ENCODE measurements around the gene BNC2.

BNC2 gene

DNA sequence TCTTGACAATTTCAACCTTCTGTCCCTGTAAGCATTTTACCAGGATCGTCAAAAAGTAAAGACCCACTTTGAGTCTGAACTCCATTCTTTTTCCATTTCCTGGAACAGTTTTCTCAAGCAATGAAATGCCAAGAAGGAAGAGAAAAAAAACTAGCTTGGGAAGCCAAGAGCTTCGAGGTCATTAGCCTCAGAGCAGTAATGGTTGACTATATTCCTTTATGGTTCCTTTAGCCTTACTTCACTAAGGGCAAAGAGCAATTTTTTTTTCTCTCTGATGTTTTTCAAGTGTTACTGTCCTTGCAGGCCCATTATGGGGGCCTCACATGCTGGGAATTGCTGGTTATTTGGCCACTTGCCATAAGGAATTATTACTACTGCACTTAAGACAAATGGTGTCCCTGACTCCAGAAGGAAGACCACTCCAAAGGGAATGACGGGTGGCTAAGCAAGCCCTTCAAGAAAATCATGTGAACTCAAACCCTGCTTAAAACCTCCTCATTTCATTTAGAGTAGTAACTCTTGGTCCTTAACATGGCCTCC lies 37.1 kb downstream of the BNC2 start:
- Histone ChIP-seq H3K4me3 (ENCODE audit: low read length, poor library complexity, severe bottlenecking) (no peak overlapping the region), H4K20me1 (ENCODE audit: insufficient read depth, low read length, poor library complexity, severe bottlenecking) (no peaks in the 10 kb centered on the region), H3F3A (ENCODE audit: low read depth) (no peaks in the 10 kb centered on the region), H3K4me2 (ENCODE audit: low read depth, low read length, poor library complexity, severe bottlenecking) (no peak overlapping the region), H3K79me2 (ENCODE audit: insufficient read depth, low read length) (no peaks in the 10 kb centered on the region), H3K4me1 (ENCODE audit: insufficient read depth, low read length, poor library complexity, severe bottlenecking) (no peaks in the 10 kb centered on the region), H3K9me3 (ENCODE audit: insufficient read depth, low read depth, low read length) (no peaks in the 10 kb centered on the region), H3K27me3 (ENCODE audit: insufficient read depth, low read length, poor library complexity, severe bottlenecking) (no peaks in the 10 kb centered on the region), H2AFZ (ENCODE audit: low read length) (no peak overlapping the region), H3K36me3 (ENCODE audit: insufficient read depth, low read length) (no peaks in the 10 kb centered on the region), H3K9ac (ENCODE audit: low read depth, low read length, poor library complexity, severe bottlenecking) (no peak overlapping the region), H3K9me2 (replicated peaks; ENCODE audit: low read depth, low read length) (no peaks in the 10 kb centered on the region)
- no peak for TF ChIP-seq EZH2phosphoT487 (IDR thresholded peaks at IDR 0.05; ENCODE audit: borderline replicate concordance)
- TF ChIP-seq, protein P1, sequence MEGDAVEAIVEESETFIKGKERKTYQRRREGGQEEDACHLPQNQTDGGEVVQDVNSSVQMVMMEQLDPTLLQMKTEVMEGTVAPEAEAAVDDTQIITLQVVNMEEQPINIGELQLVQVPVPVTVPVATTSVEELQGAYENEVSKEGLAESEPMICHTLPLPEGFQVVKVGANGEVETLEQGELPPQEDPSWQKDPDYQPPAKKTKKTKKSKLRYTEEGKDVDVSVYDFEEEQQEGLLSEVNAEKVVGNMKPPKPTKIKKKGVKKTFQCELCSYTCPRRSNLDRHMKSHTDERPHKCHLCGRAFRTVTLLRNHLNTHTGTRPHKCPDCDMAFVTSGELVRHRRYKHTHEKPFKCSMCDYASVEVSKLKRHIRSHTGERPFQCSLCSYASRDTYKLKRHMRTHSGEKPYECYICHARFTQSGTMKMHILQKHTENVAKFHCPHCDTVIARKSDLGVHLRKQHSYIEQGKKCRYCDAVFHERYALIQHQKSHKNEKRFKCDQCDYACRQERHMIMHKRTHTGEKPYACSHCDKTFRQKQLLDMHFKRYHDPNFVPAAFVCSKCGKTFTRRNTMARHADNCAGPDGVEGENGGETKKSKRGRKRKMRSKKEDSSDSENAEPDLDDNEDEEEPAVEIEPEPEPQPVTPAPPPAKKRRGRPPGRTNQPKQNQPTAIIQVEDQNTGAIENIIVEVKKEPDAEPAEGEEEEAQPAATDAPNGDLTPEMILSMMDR (conservative IDR thresholded peaks at IDR 0.05; ENCODE audit: low read length) = no peak

DNA sequence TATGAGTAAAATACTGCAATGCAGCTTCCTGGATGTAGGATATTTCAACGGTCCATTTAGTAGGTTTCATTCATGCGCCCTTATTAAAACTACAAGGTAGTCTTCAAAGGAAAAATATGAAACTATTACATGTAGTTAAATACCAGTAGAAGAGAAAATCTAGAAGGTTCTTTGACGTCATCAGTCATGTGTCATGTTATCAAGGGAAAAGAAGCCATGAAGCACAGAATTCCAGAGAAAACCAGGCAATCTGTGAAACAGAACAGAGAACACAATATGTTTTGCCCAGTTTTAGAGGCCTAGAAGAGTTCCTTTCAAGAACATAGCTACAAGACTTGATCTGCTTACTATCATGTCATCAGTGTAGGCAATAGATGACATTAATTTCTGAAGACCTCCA lies 38.4 kb downstream of the BNC2 start:
- Histone ChIP-seq H3K79me2 (ENCODE audit: insufficient read depth, low read length) (no peaks in the 10 kb centered on the region), H3K4me2 (ENCODE audit: low read depth, low read length, poor library complexity, severe bottlenecking) (no peak overlapping the region), H4K20me1 (ENCODE audit: insufficient read depth, low read length, poor library complexity, severe bottlenecking) (no peaks in the 10 kb centered on the region), H3K9ac (ENCODE audit: low read depth, low read length, poor library complexity, severe bottlenecking) (no peak overlapping the region), H3F3A (ENCODE audit: low read depth) (no peaks in the 10 kb centered on the region), H2AFZ (ENCODE audit: low read length) (no peak overlapping the region), H3K27me3 (ENCODE audit: insufficient read depth, low read length, poor library complexity, severe bottlenecking) (no peaks in the 10 kb centered on the region), H3K9me3 (ENCODE audit: insufficient read depth, low read depth, low read length) (no peaks in the 10 kb centered on the region), H3K36me3 (ENCODE audit: insufficient read depth, low read length) (no peaks in the 10 kb centered on the region), H3K9me2 (replicated peaks; ENCODE audit: low read depth, low read length) (no peaks in the 10 kb centered on the region), H3K4me1 (ENCODE audit: insufficient read depth, low read length, poor library complexity, severe bottlenecking) (no peaks in the 10 kb centered on the region), H3K4me3 (ENCODE audit: low read length, poor library complexity, severe bottlenecking) (no peak overlapping the region)
- TF ChIP-seq, protein P1 (conservative IDR thresholded peaks at IDR 0.05; ENCODE audit: low read length) = no peak
- TF ChIP-seq EZH2phosphoT487 (IDR thresholded peaks at IDR 0.05; ENCODE audit: borderline replicate concordance) = no peak

DNA sequence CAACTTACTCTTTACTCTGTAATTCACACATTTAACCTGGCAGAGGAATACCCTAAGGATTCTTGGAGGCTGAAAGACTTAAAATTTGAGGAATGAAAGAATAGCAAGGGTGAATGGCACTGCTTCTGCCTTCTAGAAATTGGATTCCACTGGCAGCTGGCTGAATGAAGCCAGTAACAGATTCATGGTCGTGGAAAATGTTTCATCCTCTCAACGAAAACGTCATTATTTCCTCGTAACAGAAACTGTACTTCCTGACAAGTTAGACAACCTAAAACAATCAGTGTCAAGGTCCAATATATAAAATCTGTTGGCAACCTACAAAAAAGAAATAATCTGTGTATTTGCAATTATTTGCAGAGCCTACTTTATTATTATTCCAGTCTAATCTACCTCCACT lies 39.7 kb downstream of the BNC2 start:
- Histone ChIP-seq H3K9ac (ENCODE audit: low read depth, low read length, poor library complexity, severe bottlenecking) (no peak overlapping the region), H3K4me3 (ENCODE audit: low read length, poor library complexity, severe bottlenecking) (no peak overlapping the region), H2AFZ (ENCODE audit: low read length) (no peak overlapping the region), H3K4me2 (ENCODE audit: low read depth, low read length, poor library complexity, severe bottlenecking) (no peak overlapping the region), H3K9me2 (replicated peaks; ENCODE audit: low read depth, low read length) (no peaks in the 10 kb centered on the region), H3K27me3 (ENCODE audit: insufficient read depth, low read length, poor library complexity, severe bottlenecking) (no peaks in the 10 kb centered on the region), H3F3A (ENCODE audit: low read depth) (no peaks in the 10 kb centered on the region), H4K20me1 (ENCODE audit: insufficient read depth, low read length, poor library complexity, severe bottlenecking) (no peaks in the 10 kb centered on the region), H3K36me3 (ENCODE audit: insufficient read depth, low read length) (no peaks in the 10 kb centered on the region), H3K79me2 (ENCODE audit: insufficient read depth, low read length) (no peaks in the 10 kb centered on the region), H3K9me3 (ENCODE audit: insufficient read depth, low read depth, low read length) (no peaks in the 10 kb centered on the region), H3K4me1 (ENCODE audit: insufficient read depth, low read length, poor library complexity, severe bottlenecking) (no peaks in the 10 kb centered on the region)
- TF ChIP-seq, protein P1 (conservative IDR thresholded peaks at IDR 0.05; ENCODE audit: low read length) = no peak
- no peak for TF ChIP-seq EZH2phosphoT487 (IDR thresholded peaks at IDR 0.05; ENCODE audit: borderline replicate concordance)

Data from Loucy (cell line).